Activated T-helper 17 cell treated with anti-CD3 and anti-CD28 coated beads, Interleukin-2, amount 50 U/mL, for 72 hours (primary cell): ENCODE data around the gene DTNBP1. TPM values are rescaled to one million over a fixed set of nuclear protein-coding genes. Genes with fewer than 3 reads are reported as not detected.

Source experiments
- ATAC-seq: fragments of 150-1000 bp; cut with Tn5 transposase; replicated peaks from 2 replicates; pipeline ENCODE4 v1.10.0; 2021; ENCODE audit warnings: mild to moderate bottlenecking, moderate library complexity
- H3K27ac Mint-ChIP-seq: one replicate; pipeline ENCODE4 v1.8.0; 2022; ENCODE audit warnings: mixed read lengths
- H3K27me3 Mint-ChIP-seq: one replicate; pipeline ENCODE4 v1.8.0; 2022; ENCODE audit warnings: mixed read lengths
- H3K36me3 Mint-ChIP-seq: one replicate; pipeline ENCODE4 v1.8.0; 2022; ENCODE audit warnings: low read depth, mild to moderate bottlenecking, mixed read lengths
- H3K4me1 Mint-ChIP-seq: one replicate; pipeline ENCODE4 v1.8.0; 2022; ENCODE audit warnings: mixed read lengths
- H3K4me3 Mint-ChIP-seq: one replicate; pipeline ENCODE4 v1.8.0; 2022; ENCODE audit warnings: mild to moderate bottlenecking, mixed read lengths
- H3K9me3 Mint-ChIP-seq: one replicate; pipeline ENCODE4 v1.8.0; 2022; ENCODE audit warnings: mixed read lengths
- total RNA-seq, 2 donors: library from RNA; stranded (reverse); gene quantifications; one replicate each; pipeline ENCODE4 v1.2.3, GENCODE V29; 2022

Gene DTNBP1
- total RNA-seq, 2 donors from 2014 or later = 13.8 to 24.8 TPM

- Mint-ChIP-seq H3K9me3 (no peaks in the 10 kb centered on the region), H3K4me1 (peaks cover 35% of the 10 kb centered on the region), H3K27ac (peak overlapping the region; percentile 37), H3K27me3 (no peaks in the 10 kb centered on the region), H3K4me3 (no peak overlapping the region), H3K36me3 (peaks cover 13% of the 10 kb centered on the region)
- ATAC-seq = no peak
These were observed 185.1 kb downstream of the DTNBP1 start for GRCh38 chr6:15477746-15478145.

GRCh38 chr6:15476631-15477380 lies 186.0 kb downstream of the DTNBP1 start:
- no peaks in the 10 kb centered on the region for H3K9me3 Mint-ChIP-seq

GRCh38 chr6:15475872-15476271 lies 187.0 kb downstream of the DTNBP1 start:
- Mint-ChIP-seq H3K36me3 (peaks cover under 1% of the 10 kb centered on the region), H3K4me1 (peaks cover 24% of the 10 kb centered on the region), H3K9me3 (no peaks in the 10 kb centered on the region), H3K27me3 (no peaks in the 10 kb centered on the region), H3K27ac (peak overlapping the region; percentile 2), H3K4me3 (no peak overlapping the region)
- ATAC-seq = no peak

More at GRCh38 chr6:15476631-15477380, 186.0 kb downstream of the DTNBP1 start:
- Mint-ChIP-seq H3K4me3 (no peak overlapping the region), H3K27ac (no peak overlapping the region), H3K27me3 (no peaks in the 10 kb centered on the region), H3K4me1 (peaks cover 33% of the 10 kb centered on the region), H3K36me3 (peaks cover 10% of the 10 kb centered on the region)
- ATAC-seq = no peak

GRCh38 chr6:15475261-15475660 lies 187.6 kb downstream of the DTNBP1 start:
- Mint-ChIP-seq H3K9me3 (no peaks in the 10 kb centered on the region), H3K27me3 (no peaks in the 10 kb centered on the region), H3K4me1 (peaks cover 22% of the 10 kb centered on the region), H3K4me3 (no peak overlapping the region), H3K27ac (peak overlapping the region; percentile 2), H3K36me3 (no peaks in the 10 kb centered on the region)
- ATAC-seq = no peak

- H3K27ac Mint-ChIP-seq = no peak overlapping the region
- H3K36me3 Mint-ChIP-seq = no peaks in the 10 kb centered on the region
- H3K4me1 Mint-ChIP-seq = peaks cover 18% of the 10 kb centered on the region
- no peaks in the 10 kb centered on the region for H3K9me3 Mint-ChIP-seq
- no peaks in the 10 kb centered on the region for H3K27me3 Mint-ChIP-seq
- no peak overlapping the region for H3K4me3 Mint-ChIP-seq
- ATAC-seq = no peak
These were observed 188.6 kb downstream of the DTNBP1 start for GRCh38 chr6:15474196-15474595.

- H3K9me3 Mint-ChIP-seq = no peaks in the 10 kb centered on the region
- ATAC-seq = no peak
- no peak overlapping the region for H3K27ac Mint-ChIP-seq
- no peak overlapping the region for H3K4me3 Mint-ChIP-seq
- H3K27me3 Mint-ChIP-seq = no peaks in the 10 kb centered on the region
- H3K36me3 Mint-ChIP-seq = no peaks in the 10 kb centered on the region
- H3K4me1 Mint-ChIP-seq = peaks cover 14% of the 10 kb centered on the region
These were observed 189.1 kb downstream of the DTNBP1 start for GRCh38 chr6:15473741-15474161.

- no peaks in the 10 kb centered on the region for H3K36me3 Mint-ChIP-seq
These were observed 189.7 kb downstream of the DTNBP1 start for GRCh38 chr6:15473174-15473573.

More at GRCh38 chr6:15473174-15473573, 189.7 kb downstream of the DTNBP1 start:
- no peak overlapping the region for H3K27ac Mint-ChIP-seq
- H3K4me3 Mint-ChIP-seq = no peak overlapping the region
- no peaks in the 10 kb centered on the region for H3K27me3 Mint-ChIP-seq
- ATAC-seq = no peak
- H3K4me1 Mint-ChIP-seq = peaks cover 14% of the 10 kb centered on the region
- no peaks in the 10 kb centered on the region for H3K9me3 Mint-ChIP-seq
